ENCODE measurements around the gene RRP7A.

DNA sequence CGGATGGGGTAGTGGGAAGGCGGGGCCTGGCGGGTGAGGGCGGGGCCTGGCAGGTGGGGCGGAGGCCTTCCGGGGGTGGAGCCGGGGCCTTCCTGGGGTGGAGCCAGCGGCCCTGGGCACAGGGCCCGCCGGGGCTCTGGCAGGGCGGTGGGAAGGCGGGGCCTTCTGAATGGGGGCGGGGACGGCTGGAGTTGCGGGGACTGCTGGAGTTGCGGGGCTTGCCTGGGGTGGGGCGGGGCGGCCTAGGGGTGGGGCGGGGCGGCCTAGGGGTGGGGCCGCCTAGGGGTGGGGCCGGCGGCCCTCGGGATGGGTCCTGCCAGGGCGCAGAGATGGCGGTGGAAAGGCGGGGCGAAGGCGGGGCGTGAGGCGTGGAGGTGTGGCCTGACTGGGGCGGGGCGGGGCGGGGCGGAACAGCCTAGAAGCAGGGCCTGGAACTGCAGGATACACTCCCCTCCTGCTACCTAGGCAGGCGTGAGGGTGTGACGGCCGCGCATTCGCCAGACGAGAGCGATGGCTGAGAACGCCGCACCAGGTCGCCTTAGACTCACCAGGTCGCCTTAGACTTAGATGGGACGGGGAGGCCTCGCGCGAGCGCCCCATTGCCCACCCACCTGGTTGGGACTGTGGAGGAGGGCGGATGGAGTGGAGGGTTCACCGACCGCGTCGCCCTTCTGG, 19.3 kb downstream of the RRP7A start:
- no peak for TF ChIP-seq POLR2A (IDR thresholded peaks at IDR 0.05)
- TF ChIP-seq, protein P1, sequence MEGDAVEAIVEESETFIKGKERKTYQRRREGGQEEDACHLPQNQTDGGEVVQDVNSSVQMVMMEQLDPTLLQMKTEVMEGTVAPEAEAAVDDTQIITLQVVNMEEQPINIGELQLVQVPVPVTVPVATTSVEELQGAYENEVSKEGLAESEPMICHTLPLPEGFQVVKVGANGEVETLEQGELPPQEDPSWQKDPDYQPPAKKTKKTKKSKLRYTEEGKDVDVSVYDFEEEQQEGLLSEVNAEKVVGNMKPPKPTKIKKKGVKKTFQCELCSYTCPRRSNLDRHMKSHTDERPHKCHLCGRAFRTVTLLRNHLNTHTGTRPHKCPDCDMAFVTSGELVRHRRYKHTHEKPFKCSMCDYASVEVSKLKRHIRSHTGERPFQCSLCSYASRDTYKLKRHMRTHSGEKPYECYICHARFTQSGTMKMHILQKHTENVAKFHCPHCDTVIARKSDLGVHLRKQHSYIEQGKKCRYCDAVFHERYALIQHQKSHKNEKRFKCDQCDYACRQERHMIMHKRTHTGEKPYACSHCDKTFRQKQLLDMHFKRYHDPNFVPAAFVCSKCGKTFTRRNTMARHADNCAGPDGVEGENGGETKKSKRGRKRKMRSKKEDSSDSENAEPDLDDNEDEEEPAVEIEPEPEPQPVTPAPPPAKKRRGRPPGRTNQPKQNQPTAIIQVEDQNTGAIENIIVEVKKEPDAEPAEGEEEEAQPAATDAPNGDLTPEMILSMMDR (IDR thresholded peaks at IDR 0.05): no peak
